ENCODE results near the gene EFCAB8. TPM values are rescaled to one million over a fixed set of nuclear protein-coding genes. Genes with fewer than 3 reads are reported as not detected.

EFCAB8 gene
- total RNA-seq, 1 experiment from 2014 or later = 0.09 TPM

DNA sequence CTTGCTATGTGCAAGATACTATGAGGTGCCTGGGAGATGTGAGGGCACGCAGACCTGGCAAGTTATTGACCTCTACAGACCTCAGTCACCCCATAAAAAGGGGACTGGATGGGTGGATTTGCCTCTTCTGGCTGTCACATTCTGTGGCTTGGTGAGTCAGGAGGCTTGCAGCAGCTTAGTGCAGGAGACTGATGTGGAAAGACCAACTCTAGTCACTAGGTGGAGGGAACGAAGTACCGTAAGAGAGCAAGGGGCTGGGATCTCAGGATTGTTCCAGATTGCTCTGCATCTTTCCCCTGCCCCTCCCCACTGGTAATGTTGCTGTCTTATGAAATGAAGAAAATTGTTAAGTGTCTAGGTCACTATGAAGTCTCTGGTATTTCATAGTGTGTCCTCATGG lies 35.6 kb upstream of the EFCAB8 start:
- Histone ChIP-seq H2BK15ac (ENCODE audit: low read depth, low read length) (no peak overlapping the region), H2BK20ac (ENCODE audit: low read depth, low read length, poor library complexity, severe bottlenecking) (no peak overlapping the region), H3K4me1 (ENCODE audit: insufficient read depth, low read length) (peaks cover 2% of the 10 kb centered on the region; the same call in 1 of the 2 replicates), H3K23ac (ENCODE audit: insufficient read length, low read depth, low read length) (no peak overlapping the region), H2BK120ac (ENCODE audit: low read depth, low read length, poor library complexity, severe bottlenecking) (no peak overlapping the region), H4K8ac (replicated peaks; ENCODE audit: insufficient read length, low read depth, low read length) (no peak overlapping the region), H3K56ac (ENCODE audit: insufficient read length, low read depth, low read length) (no peak overlapping the region), H4K91ac (ENCODE audit: insufficient read length, low read depth, low read length) (no peak overlapping the region), H3K79me1 (ENCODE audit: insufficient read depth, low read depth, low read length, poor library complexity, severe bottlenecking) (no peaks in the 10 kb centered on the region), H3K9ac (ENCODE audit: extremely low read depth, insufficient read length, low read length) (no peak overlapping the region), H3K18ac (ENCODE audit: insufficient read length, low read depth, low read length) (no peak overlapping the region), H2BK5ac (ENCODE audit: insufficient read length, low read length) (no peak overlapping the region), H3K4me2 (ENCODE audit: insufficient read depth, insufficient read length, low read length) (no peak overlapping the region), H3K27ac (ENCODE audit: insufficient read length, low read depth, low read length) (no peak overlapping the region), H3K23me2 (ENCODE audit: insufficient read length, low read depth, low read length, poor library complexity, severe bottlenecking) (peaks cover 5% of the 10 kb centered on the region), H4K5ac (ENCODE audit: insufficient read length, low read depth, low read length) (no peak overlapping the region), H3K79me2 (ENCODE audit: insufficient read depth, low read length) (peaks cover 41% of the 10 kb centered on the region), H3T11ph (ENCODE audit: low read length) (no peak overlapping the region), H4K20me1 (ENCODE audit: control insufficient read depth, insufficient read depth, insufficient read length) (no peaks in the 10 kb centered on the region), H3K9me3 (ENCODE audit: control insufficient read depth, low read depth, low read length) (no peaks in the 10 kb centered on the region), H3K4ac (ENCODE audit: low read depth, low read length) (no peak overlapping the region), H2AFZ (ENCODE audit: low read length) (no peak overlapping the region), H2AK5ac (ENCODE audit: insufficient read length, low read length) (no peak overlapping the region), H2BK12ac (ENCODE audit: insufficient read length, low read depth, low read length) (no peak overlapping the region), H3K14ac (ENCODE audit: insufficient read depth, low read length) (no peak overlapping the region), H3K27me3 (ENCODE audit: insufficient read depth, low read length) (no peaks in the 10 kb centered on the region)
- no peak for DNase-seq
- Mint-ChIP-seq H3K4me3 (no peak overlapping the region), H3K9me3 (no peaks in the 10 kb centered on the region; a peak in 1 of 5 replicates), H3K27ac (peak overlapping the region; percentile 1 to 55 (median 42); a peak in 5 of 7 replicates), H3K4me1 (peaks cover 30 to 36% of the 10 kb centered on the region in 2 experiments), H3K36me3 (ENCODE audit: insufficient read depth in 1 of 3, low read depth in 3 of 3) (peaks cover 17 to 28% (median 21%) of the 10 kb centered on the region in 3 experiments; a peak in 6 of 7 replicates), H3K27me3 (ENCODE audit: low read depth) (peaks cover 3% of the 10 kb centered on the region; the same call in 1 of the 2 replicates)
- TF ChIP-seq CTCF (conservative IDR thresholded peaks at IDR 0.05) = peak; percentile 40; the same call in 2 of the 3 replicates
- WGBS (ENCODE audit: extremely low coverage, insufficient read length, low lambda C conversion rate) = no CpG with 5 or more reads among the region's 3 CpGs

Measured in H9 (cell line).